HUES48 (cell line): ENCODE data around the gene REG4.

ENCODE experiments used
- H3K27ac ChIP-seq: one replicate; pipeline ENCODE4 v1.7.0; 2013; ENCODE audit warnings: low read depth, low read length, inconsistent platforms
- H3K27me3 ChIP-seq: 2 replicates; pipeline ENCODE4 v1.6.1; 2013; ENCODE audit warnings: mild to moderate bottlenecking, low read length; ENCODE audit not compliant: control insufficient read depth, insufficient read depth
- H3K36me3 ChIP-seq: 2 replicates; pipeline ENCODE4 v1.6.1; 2013; ENCODE audit warnings: low read length; ENCODE audit not compliant: control insufficient read depth, insufficient read depth
- H3K4me1 ChIP-seq: 2 replicates; pipeline ENCODE4 v1.6.1; 2013; ENCODE audit warnings: mild to moderate bottlenecking, low read length; ENCODE audit not compliant: control insufficient read depth, insufficient read depth
- H3K4me3 ChIP-seq: 2 replicates; pipeline ENCODE4 v1.5.1; 2013; ENCODE audit warnings: mild to moderate bottlenecking, low read depth, low read length
- H3K9ac ChIP-seq: 2 replicates; pipeline ENCODE4 v1.6.1; 2013; ENCODE audit warnings: mild to moderate bottlenecking, low read depth, low read length, moderate library complexity
- H3K9me3 ChIP-seq: 2 replicates; pipeline ENCODE4 v1.6.1; 2013; ENCODE audit warnings: low read length; ENCODE audit not compliant: control insufficient read depth, insufficient read depth

REG4 gene

GRCh38 chr1:119808972-119809550 is 2.2 kb downstream of the REG4 start:
- Histone ChIP-seq H3K27ac (no peak overlapping the region), H3K27me3 (no peaks in the 10 kb centered on the region; the same call in 1 of the 2 replicates), H3K9me3 (no peaks in the 10 kb centered on the region), H3K9ac (no peak overlapping the region), H3K4me1 (no peaks in the 10 kb centered on the region), H3K4me3 (no peak overlapping the region), H3K36me3 (no peaks in the 10 kb centered on the region)

GRCh38 chr1:119808491-119808890 is 2.8 kb downstream of the REG4 start:
- no peak overlapping the region for H3K27ac ChIP-seq
- H3K9me3 ChIP-seq, result no peaks in the 10 kb centered on the region
- no peaks in the 10 kb centered on the region; the same call in 1 of the 2 replicates for H3K27me3 ChIP-seq
- H3K9ac ChIP-seq, result no peak overlapping the region
- H3K4me1 ChIP-seq, result no peaks in the 10 kb centered on the region
- no peaks in the 10 kb centered on the region for H3K36me3 ChIP-seq
- no peak overlapping the region for H3K4me3 ChIP-seq

GRCh38 chr1:119806489-119806888 is 4.8 kb downstream of the REG4 start:
- H3K9me3 ChIP-seq, result no peaks in the 10 kb centered on the region
- H3K4me3 ChIP-seq, result no peak overlapping the region
- H3K36me3 ChIP-seq, result no peaks in the 10 kb centered on the region
- no peaks in the 10 kb centered on the region; the same call in 1 of the 2 replicates for H3K27me3 ChIP-seq
- H3K4me1 ChIP-seq, result no peaks in the 10 kb centered on the region
- H3K27ac ChIP-seq, result no peak overlapping the region
- no peak overlapping the region for H3K9ac ChIP-seq

GRCh38 chr1:119805746-119806145 is 5.5 kb downstream of the REG4 start:
- Histone ChIP-seq H3K4me3 (no peak overlapping the region), H3K9me3 (no peaks in the 10 kb centered on the region), H3K4me1 (no peaks in the 10 kb centered on the region), H3K9ac (no peak overlapping the region), H3K27ac (no peak overlapping the region), H3K36me3 (no peaks in the 10 kb centered on the region), H3K27me3 (no peaks in the 10 kb centered on the region; the same call in 1 of the 2 replicates)

- Histone ChIP-seq H3K4me3 (no peak overlapping the region), H3K4me1 (no peaks in the 10 kb centered on the region), H3K9ac (no peak overlapping the region), H3K27ac (no peak overlapping the region), H3K36me3 (no peaks in the 10 kb centered on the region), H3K9me3 (no peaks in the 10 kb centered on the region), H3K27me3 (no peaks in the 10 kb centered on the region; the same call in 1 of the 2 replicates)
Measured at GRCh38 chr1:119805247-119805646, 6.0 kb downstream of the REG4 start.

- Histone ChIP-seq H3K27me3 (no peaks in the 10 kb centered on the region), H3K36me3 (no peaks in the 10 kb centered on the region), H3K27ac (no peak overlapping the region), H3K9me3 (no peaks in the 10 kb centered on the region), H3K9ac (no peak overlapping the region), H3K4me3 (no peak overlapping the region), H3K4me1 (no peaks in the 10 kb centered on the region)
Measured at GRCh38 chr1:119799599-119800177, 11.6 kb downstream of the REG4 start.

GRCh38 chr1:119799003-119799402 is 12.3 kb downstream of the REG4 start:
- H3K4me1 ChIP-seq, result no peaks in the 10 kb centered on the region
- H3K36me3 ChIP-seq, result no peaks in the 10 kb centered on the region
- H3K4me3 ChIP-seq, result no peak overlapping the region
- no peaks in the 10 kb centered on the region for H3K9me3 ChIP-seq
- no peaks in the 10 kb centered on the region for H3K27me3 ChIP-seq
- H3K9ac ChIP-seq, result no peak overlapping the region
- no peak overlapping the region for H3K27ac ChIP-seq

GRCh38 chr1:119797606-119798005 is 13.7 kb downstream of the REG4 start:
- H3K4me1 ChIP-seq, result no peaks in the 10 kb centered on the region
- H3K9ac ChIP-seq, result no peak overlapping the region
- H3K9me3 ChIP-seq, result no peaks in the 10 kb centered on the region
- no peaks in the 10 kb centered on the region for H3K36me3 ChIP-seq
- no peak overlapping the region for H3K4me3 ChIP-seq
- no peaks in the 10 kb centered on the region for H3K27me3 ChIP-seq
- H3K27ac ChIP-seq, result no peak overlapping the region

- Histone ChIP-seq H3K36me3 (no peaks in the 10 kb centered on the region), H3K4me3 (no peak overlapping the region)
Measured at GRCh38 chr1:119797162-119797561, 14.1 kb downstream of the REG4 start.

GRCh38 chr1:119795261-119796200 is 15.7 kb downstream of the REG4 start:
- Histone ChIP-seq H3K27me3 (no peaks in the 10 kb centered on the region), H3K27ac (no peak overlapping the region), H3K4me1 (no peaks in the 10 kb centered on the region), H3K9me3 (no peaks in the 10 kb centered on the region), H3K36me3 (no peaks in the 10 kb centered on the region), H3K4me3 (no peak overlapping the region), H3K9ac (no peak overlapping the region)

More at GRCh38 chr1:119797162-119797561, 14.1 kb downstream of the REG4 start:
- Histone ChIP-seq H3K9ac (no peak overlapping the region), H3K27me3 (no peaks in the 10 kb centered on the region), H3K27ac (no peak overlapping the region), H3K9me3 (no peaks in the 10 kb centered on the region), H3K4me1 (no peaks in the 10 kb centered on the region)

- no peak overlapping the region for H3K4me3 ChIP-seq
- no peaks in the 10 kb centered on the region for H3K36me3 ChIP-seq
- H3K4me1 ChIP-seq, result no peaks in the 10 kb centered on the region
- no peak overlapping the region for H3K27ac ChIP-seq
- no peak overlapping the region for H3K9ac ChIP-seq
- H3K27me3 ChIP-seq, result no peaks in the 10 kb centered on the region
- H3K9me3 ChIP-seq, result no peaks in the 10 kb centered on the region
Measured at GRCh38 chr1:119794876-119795240, 16.4 kb downstream of the REG4 start.
